ENCODE results near the gene HM13.

Gene HM13

DNA sequence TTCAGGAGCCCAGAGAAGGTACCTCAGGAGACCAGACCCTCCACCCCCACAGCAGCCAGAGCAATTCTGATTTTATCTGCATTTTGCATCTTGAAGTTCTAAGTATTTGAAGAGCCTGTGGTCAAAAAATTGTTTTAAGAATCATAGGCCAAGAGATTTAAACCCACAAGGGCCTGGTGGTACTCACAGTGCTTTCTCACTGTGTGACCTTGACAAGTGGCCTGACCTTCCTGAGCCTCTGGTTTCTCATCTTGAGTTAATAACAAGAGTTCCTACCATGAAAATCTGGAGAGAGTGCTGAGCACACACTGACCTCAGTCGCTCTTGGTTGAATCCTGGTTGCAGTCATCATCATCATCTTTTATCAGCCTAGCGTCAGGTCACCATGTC lies 45.5 kb downstream of the HM13 start:
- CTCF ChIA-PET, result interaction anchor here (0.6 to 14.5 kb wide), 13 partner anchors 8 to 161 kb away, joined by 3 to 642 read pairs (median 5); partner anchors contain the start of gene ID1
- DNase-seq (ENCODE audit: extremely low spot score), result no peak
- TF ChIP-seq CTCF (IDR thresholded peaks at IDR 0.05; ENCODE audit: control extremely low read depth, extremely low read depth, low read depth, missing control alignments), result no peak
- POLR2A ChIA-PET, result no interaction called here

- TF ChIP-seq CTCF (IDR thresholded peaks at IDR 0.05; ENCODE audit: control extremely low read depth, extremely low read depth, low read depth, missing control alignments), result peak; percentile 87
Measured at GRCh38 chr20:31560094-31560745, 46.0 kb downstream of the HM13 start.

DNA sequence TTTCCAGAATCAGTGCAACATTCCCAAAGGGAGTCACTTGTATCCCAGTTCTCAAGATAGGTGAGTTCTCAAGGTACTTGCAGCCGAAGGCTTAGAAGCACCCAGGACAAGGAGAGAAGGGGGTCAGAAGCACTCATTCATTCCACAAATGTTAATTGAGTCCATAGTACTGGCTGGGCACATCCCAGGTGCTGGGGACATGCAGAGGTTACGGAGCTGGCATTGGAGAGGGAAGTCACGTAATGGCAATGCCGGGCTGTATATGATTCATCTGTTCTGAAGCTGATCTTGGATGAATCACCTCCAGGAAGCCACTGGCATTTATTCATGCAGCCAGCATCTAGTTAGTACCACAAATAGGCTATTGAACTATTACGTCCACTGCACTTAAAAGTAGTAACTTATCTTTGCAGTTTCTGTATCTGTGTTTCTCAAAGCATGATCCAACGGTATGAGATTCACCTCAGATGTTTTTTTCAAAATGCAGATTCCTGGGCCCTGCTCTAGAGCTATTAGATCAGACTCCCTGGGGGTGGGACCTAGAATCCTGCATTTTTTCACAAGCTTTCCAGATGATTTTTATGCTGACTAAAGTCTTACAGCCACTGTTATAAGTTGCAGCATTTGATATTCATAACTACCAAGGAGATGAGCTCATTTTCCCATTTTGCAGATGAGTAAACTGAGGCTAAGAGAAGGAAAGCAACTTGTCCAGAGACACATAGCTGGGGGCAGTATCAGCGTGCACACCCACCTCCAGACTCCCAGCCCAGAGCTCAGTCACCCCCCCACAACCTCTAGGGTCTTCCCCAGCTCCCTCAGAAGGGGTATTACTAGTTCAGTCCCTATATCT lies 46.7 kb downstream of the HM13 start:
- no peak for DNase-seq (ENCODE audit: extremely low spot score)
- CTCF ChIA-PET, result interaction anchor here (0.6 to 14.5 kb wide), 24 partner anchors 8 to 263 kb away, joined by 3 to 642 read pairs (median 5); partner anchors contain the start of genes HM13 and ID1
- POLR2A ChIA-PET, result no interaction called here
- TF ChIP-seq CTCF (IDR thresholded peaks at IDR 0.05; ENCODE audit: control extremely low read depth, extremely low read depth, low read depth, missing control alignments), result no peak

More at GRCh38 chr20:31560094-31560745, 46.0 kb downstream of the HM13 start:
- POLR2A ChIA-PET, result no interaction called here
- DNase-seq (ENCODE audit: extremely low spot score), result peak; percentile 71
- CTCF ChIA-PET, result interaction anchor here (0.6 to 14.5 kb wide), 21 partner anchors 8 to 263 kb away, joined by 3 to 642 read pairs (median 4); partner anchors contain the start of genes HM13 and ID1

DNA sequence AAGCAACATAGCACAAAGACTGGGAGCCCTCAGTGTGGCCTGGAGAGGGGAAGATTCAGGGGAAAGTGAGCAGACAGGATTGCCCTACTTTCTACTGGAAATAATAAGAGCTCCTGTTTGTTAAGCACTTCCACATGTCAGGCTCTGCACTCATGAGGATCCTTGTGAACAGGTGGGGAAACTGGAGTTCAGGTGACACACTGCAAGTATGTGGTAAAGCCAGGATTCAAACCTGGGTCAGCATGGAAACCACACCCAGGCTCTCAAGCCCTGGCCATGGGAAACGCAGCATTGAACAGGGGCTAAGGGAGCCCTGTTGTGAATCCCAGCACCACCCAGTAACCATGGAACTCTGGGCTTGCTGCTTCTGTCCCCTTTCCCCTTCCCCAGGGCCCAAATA lies 48.0 kb downstream of the HM13 start:
- POLR2A ChIA-PET, result interaction anchor here (0.9 to 1.1 kb wide), 3 partner anchors 11 to 50 kb away, joined by 3 to 4 read pairs (median 3); partner anchors contain the start of gene ID1
- no peak for TF ChIP-seq CTCF (IDR thresholded peaks at IDR 0.05; ENCODE audit: control extremely low read depth, extremely low read depth, low read depth, missing control alignments)
- CTCF ChIA-PET, result interaction anchor here (0.7 to 14.5 kb wide), 16 partner anchors 9 to 201 kb away, joined by 3 to 642 read pairs (median 6); partner anchors contain the start of genes HM13 and ID1

GRCh38 chr20:31564284-31564683 lies 50.0 kb downstream of the HM13 start:
- ChIA-PET CTCF (interaction anchor here (0.6 to 14.5 kb wide), 9 partner anchors 7 to 159 kb away, joined by 3 to 642 read pairs (median 51); partner anchors contain the start of genes BCL2L1 and ID1), POLR2A (no interaction called here)
- DNase-seq (ENCODE audit: extremely low spot score), result no peak
- no peak for TF ChIP-seq CTCF (IDR thresholded peaks at IDR 0.05; ENCODE audit: control extremely low read depth, extremely low read depth, low read depth, missing control alignments)

More for the DNA sequence above, 48.0 kb downstream of the HM13 start:
- DNase-seq (ENCODE audit: extremely low spot score), result no peak

GRCh38 chr20:31565699-31566318 lies 51.6 kb downstream of the HM13 start:
- CTCF ChIA-PET, result interaction anchor here (1.0 to 14.3 kb wide), 5 partner anchors 8 to 157 kb away, joined by 3 to 371 read pairs (median 30); partner anchors contain the start of genes BCL2L1 and ID1
- TF ChIP-seq CTCF (IDR thresholded peaks at IDR 0.05; ENCODE audit: control extremely low read depth, extremely low read depth, low read depth, missing control alignments), result no peak
- DNase-seq (ENCODE audit: extremely low spot score), result no peak
- POLR2A ChIA-PET, result no interaction called here

Measured in GM10248 (cell line).